ENCODE data around the gene CHDH. TPM values are rescaled to one million over a fixed set of nuclear protein-coding genes. Genes with fewer than 3 reads are reported as not detected.

The CHDH gene
- total RNA-seq, 4 donors from 2014 or later: 1.8 to 9.1 (median 4.2) TPM

- TF ChIP-seq, protein P1, sequence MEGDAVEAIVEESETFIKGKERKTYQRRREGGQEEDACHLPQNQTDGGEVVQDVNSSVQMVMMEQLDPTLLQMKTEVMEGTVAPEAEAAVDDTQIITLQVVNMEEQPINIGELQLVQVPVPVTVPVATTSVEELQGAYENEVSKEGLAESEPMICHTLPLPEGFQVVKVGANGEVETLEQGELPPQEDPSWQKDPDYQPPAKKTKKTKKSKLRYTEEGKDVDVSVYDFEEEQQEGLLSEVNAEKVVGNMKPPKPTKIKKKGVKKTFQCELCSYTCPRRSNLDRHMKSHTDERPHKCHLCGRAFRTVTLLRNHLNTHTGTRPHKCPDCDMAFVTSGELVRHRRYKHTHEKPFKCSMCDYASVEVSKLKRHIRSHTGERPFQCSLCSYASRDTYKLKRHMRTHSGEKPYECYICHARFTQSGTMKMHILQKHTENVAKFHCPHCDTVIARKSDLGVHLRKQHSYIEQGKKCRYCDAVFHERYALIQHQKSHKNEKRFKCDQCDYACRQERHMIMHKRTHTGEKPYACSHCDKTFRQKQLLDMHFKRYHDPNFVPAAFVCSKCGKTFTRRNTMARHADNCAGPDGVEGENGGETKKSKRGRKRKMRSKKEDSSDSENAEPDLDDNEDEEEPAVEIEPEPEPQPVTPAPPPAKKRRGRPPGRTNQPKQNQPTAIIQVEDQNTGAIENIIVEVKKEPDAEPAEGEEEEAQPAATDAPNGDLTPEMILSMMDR (IDR thresholded peaks at IDR 0.05): no peak
- no peak for TF ChIP-seq POLR2A (IDR thresholded peaks at IDR 0.05)
- no peak overlapping the region for H3K4me3 ChIP-seq
- H3K4me1 ChIP-seq: no peaks in the 10 kb centered on the region
- intact Hi-C loops (cut with DNase I; ENCODE audit: low total_unique reads): no loop called here
- no peak for DNase-seq
- no peaks in the 10 kb centered on the region for H3K9me3 ChIP-seq
- no peaks in the 10 kb centered on the region for H3K36me3 ChIP-seq
- H3K27ac ChIP-seq: no peak overlapping the region
- no peaks in the 10 kb centered on the region for H3K27me3 ChIP-seq
Observed at GRCh38 chr3:53805463-53806159, 40.6 kb downstream of the CHDH start.

GRCh38 chr3:53804697-53805462, 41.3 kb downstream of the CHDH start:
- peak; percentile 28 to 35 for DNase-seq
- intact Hi-C loops (cut with DNase I; ENCODE audit: low total_unique reads): no loop called here
- no peaks in the 10 kb centered on the region for H3K4me1 ChIP-seq
- no peak for TF ChIP-seq POLR2A (IDR thresholded peaks at IDR 0.05)
- TF ChIP-seq, protein P1 (IDR thresholded peaks at IDR 0.05): no peak
- H3K9me3 ChIP-seq: no peaks in the 10 kb centered on the region
- no peaks in the 10 kb centered on the region for H3K36me3 ChIP-seq
- no peak overlapping the region for H3K27ac ChIP-seq
- H3K27me3 ChIP-seq: no peaks in the 10 kb centered on the region
- H3K4me3 ChIP-seq: no peak overlapping the region

DNA sequence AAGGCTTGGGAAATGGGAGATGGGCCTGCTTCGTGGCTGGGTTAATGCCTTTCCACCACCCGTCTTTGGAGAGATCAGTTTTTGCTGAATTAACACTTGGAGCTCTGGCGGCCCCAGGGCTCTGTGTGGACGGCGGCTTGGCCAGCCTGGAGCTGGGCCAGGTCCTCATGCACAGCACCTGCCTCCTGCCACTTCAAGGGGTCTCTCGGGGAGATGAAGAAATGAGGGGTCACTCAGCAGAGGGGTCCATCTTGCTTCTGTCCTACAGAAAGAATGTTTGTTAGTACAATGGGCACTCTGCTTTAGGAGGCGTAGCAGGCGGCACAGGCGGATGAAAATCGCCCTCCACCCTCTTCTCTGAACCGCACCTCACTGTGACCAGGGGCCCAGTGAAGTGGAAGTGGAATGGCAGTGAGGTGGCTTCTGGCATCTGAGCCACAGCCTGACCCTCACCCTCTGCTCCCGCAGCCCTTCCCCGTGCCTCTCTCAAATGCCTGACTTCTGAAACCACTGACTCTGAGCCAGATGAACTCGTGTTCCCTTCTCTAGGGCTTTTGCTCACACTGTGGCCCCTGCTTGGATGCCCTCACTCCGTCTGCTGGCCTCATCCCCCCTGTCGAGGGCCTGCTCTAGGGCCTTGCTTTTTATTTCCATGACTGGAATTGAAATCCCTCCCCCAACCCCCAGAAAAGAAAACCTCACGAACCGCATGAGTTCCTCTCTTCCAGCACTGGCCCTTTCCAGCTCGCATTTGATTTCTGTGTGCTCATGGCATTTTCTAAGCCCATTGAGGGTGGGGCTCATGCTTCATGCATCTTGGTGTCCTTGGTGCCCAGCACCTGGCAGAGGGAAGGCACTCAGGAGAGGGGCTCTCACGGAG, 42.2 kb downstream of the CHDH start:
- no peak for DNase-seq
- Histone ChIP-seq H3K9me3 (no peaks in the 10 kb centered on the region), H3K4me1 (no peaks in the 10 kb centered on the region), H3K27ac (no peak overlapping the region), H3K4me3 (no peak overlapping the region), H3K27me3 (no peaks in the 10 kb centered on the region), H3K36me3 (no peaks in the 10 kb centered on the region)
- no peak for TF ChIP-seq POLR2A (IDR thresholded peaks at IDR 0.05)
- TF ChIP-seq, protein P1 (IDR thresholded peaks at IDR 0.05): no peak
- intact Hi-C loops (cut with DNase I; ENCODE audit: low total_unique reads): no loop called here

GRCh38 chr3:53803124-53803815, 42.9 kb downstream of the CHDH start:
- H3K9me3 ChIP-seq: no peaks in the 10 kb centered on the region
- intact Hi-C loops (cut with DNase I; ENCODE audit: low total_unique reads): no loop called here
- no peaks in the 10 kb centered on the region for H3K4me1 ChIP-seq
- no peak overlapping the region for H3K27ac ChIP-seq
- TF ChIP-seq POLR2A (IDR thresholded peaks at IDR 0.05): no peak
- TF ChIP-seq, protein P1 (IDR thresholded peaks at IDR 0.05): no peak
- H3K27me3 ChIP-seq: no peaks in the 10 kb centered on the region
- no peak for DNase-seq
- H3K36me3 ChIP-seq: no peaks in the 10 kb centered on the region
- H3K4me3 ChIP-seq: no peak overlapping the region

Measured in uterus (tissue), 4 donors.